HG02885 (cell line): ENCODE data around the gene STK10.

ENCODE experiments used
- ATAC-seq: cut with Tn5 transposase; IDR thresholded peaks from one replicate; pipeline ENCODE4 v1.9.1; 2021; ENCODE audit warnings: mild to moderate bottlenecking; ENCODE audit not compliant: unreplicated experiment, poor library complexity

The STK10 gene

GRCh38 chr5:172144931-172145869, 42.8 kb downstream of the STK10 start:
- no peak for ATAC-seq

- no peak for ATAC-seq
These were observed 43.7 kb downstream of the STK10 start for GRCh38 chr5:172144291-172144815.

DNA sequence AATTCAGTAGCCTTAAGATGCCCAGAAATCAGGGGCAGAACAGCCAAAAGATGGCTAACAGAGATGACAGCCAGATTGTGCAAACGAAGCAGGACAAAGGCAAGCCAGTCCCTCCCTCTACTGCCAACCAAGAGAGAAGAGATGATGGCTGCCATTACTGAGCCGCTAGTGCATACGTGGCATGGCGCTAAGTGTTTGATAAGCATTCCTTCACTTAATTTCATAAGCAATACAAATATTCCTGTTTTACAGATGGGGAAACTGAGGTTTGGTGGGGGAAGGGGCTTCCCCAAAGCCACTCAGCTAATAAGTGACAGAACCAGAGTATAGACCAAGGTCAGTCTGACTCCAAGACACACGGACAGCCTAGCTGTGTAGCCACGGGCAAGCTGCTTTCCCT, 44.1 kb downstream of the STK10 start:
- ATAC-seq, result no peak

GRCh38 chr5:172142709-172143215, 45.3 kb downstream of the STK10 start:
- no peak for ATAC-seq

GRCh38 chr5:172141949-172142319, 46.1 kb downstream of the STK10 start:
- ATAC-seq, result no peak

DNA sequence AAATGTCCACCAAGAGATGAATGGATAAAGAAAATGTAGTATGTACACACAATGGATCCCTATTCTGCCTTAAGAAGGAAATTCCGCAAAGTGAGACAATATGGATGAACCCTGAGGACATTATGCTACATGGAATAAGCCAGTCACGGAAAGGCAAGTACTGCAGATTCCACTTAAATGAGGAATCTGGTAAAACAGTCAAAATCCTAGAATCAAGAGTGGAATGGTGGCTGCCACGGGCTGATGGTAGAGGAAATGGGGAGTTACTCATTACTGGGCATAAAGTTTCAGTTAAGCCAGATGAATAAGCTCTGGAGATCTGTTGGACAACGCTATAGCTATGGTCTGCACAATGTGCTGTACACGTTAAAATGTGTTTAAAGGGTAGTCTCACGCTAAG, 47.2 kb downstream of the STK10 start:
- no peak for ATAC-seq

- ATAC-seq, result no peak
These were observed 47.9 kb downstream of the STK10 start for GRCh38 chr5:172140120-172140519.

DNA sequence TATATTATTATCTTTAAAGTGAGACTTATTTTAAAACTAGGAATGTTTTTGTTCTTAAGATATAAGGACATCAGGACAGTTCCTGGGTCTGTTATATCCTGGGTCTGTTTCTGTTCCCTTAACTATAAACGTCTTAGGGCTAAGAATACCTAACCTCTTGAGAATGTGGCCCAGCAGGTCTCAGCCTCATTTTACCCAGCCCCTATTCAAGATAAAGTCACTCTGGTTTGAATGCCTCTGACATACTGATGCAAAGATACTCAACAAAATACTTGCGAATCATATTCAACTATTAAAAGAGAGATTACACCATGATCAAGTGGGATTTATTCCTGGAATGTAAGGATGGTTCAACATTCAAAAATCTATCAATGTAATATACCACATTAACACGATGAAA, 51.0 kb downstream of the STK10 start:
- no peak for ATAC-seq

GRCh38 chr5:172133359-172134029, 54.5 kb downstream of the STK10 start:
- ATAC-seq, result no peak

DNA sequence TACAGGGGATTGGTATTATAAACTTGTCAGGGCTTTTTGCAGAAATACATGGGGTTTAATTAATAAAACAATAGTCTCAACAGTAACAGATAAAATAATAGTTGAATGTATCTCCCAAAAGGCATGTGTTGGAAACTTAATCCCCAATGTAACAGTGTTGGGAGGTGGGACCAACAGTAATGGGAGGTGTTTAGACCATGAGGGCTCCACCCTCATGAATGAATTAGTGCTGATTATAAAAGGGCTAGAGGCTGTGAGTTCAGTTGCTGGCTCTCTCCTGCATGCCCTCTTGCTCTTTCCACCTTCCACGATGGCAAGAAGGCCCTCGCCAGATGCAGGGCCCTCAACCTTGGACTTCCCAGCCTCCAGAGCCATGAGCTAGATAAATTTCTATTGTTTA, 56.3 kb downstream of the STK10 start:
- no peak for ATAC-seq

DNA sequence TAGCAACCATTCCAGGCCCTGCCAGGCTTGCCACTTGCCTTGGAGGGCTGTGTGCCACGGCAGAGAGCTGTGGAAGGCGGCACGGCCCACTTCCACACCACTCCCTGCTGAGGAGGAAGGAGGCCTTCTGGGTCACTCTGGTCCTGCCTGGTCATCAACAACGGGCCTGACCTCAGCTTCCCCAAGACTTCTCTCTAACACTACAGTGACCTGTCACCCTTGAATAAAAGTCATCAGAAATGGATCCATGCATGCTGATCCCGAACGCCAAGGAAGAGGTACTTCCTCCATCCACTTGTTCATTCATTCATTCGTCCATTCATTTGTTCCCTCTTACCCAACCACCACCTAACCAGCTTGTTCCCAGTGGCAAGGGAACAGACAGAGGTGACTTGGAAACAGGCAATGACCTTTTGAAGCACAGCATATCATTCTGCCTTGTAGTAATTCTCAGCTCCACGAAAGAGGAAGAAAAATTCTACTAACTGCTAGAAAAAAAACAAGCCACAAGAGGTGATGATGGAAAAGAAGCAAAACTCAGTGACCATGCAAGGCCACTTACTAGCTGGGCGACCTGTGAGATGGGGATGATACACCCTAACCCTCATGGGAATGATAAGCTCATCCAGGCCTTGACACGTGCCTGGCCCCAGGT, 58.6 kb downstream of the STK10 start:
- ATAC-seq, result no peak

- no peak for ATAC-seq
These were observed 60.4 kb downstream of the STK10 start for GRCh38 chr5:172127581-172127980.

GRCh38 chr5:172123269-172123692, 64.7 kb downstream of the STK10 start:
- no peak for ATAC-seq

DNA sequence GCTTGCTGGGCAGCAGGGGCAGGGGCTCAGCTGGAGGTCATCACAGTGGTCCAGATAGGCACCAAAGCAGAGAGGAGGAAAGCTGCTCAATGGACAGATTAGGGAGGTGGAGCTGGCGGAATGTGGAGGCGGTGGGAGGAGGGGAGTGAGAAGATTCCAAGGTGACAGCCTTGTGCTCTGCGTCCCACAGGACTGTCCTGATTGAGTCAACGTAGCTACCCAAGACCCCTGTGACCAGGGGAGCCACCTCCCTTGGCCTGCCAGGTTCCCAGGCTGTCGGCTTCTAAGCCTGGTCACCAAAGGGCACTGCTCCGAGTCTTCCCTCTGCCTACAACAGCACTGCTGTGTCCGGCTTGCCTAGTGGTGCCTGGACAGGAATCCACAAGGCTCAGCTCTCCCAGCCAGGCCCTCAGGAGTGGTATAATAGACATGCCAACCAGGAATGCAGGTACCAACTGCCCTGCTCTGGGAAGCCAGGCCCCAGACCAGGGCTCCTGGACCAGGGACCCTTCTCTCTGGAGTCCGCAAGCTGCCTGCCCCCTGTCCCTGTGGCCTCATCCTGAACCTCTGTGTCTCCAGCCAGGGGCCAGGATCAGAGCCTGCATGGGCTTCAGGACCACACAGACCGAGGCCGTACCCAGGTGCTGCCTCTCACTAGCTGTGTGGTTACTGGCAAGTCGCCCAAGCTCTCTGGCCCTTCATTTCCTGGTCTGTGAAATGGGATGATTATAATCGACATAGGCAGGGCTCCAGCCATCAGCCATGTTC, 67.9 kb downstream of the STK10 start:
- ATAC-seq, result no peak

- no peak for ATAC-seq
These were observed 69.1 kb downstream of the STK10 start for GRCh38 chr5:172118891-172119290.

GRCh38 chr5:172117977-172118701, 69.9 kb downstream of the STK10 start:
- no peak for ATAC-seq

DNA sequence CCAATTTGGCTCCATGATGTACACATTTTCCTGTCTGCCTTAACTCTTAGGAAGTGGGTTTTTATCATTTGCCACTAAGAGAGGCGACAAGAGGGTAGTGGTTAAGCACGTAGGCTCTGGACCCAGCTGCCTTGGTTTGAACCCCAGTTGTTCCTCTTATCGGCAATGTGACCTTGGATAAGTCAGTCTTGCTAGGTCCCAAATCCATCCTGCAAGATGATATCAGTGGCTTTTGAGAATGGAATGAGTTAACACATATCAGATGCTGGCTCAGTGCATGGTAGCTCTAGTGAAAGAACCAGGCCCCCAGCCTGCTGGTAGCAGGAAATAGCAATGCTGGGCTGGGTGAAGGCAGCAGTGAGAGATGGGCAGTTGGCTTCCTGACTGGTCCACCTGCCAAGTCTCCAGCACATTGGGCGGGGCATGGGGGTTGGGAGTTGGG, 72.5 kb downstream of the STK10 start:
- no peak for ATAC-seq

DNA sequence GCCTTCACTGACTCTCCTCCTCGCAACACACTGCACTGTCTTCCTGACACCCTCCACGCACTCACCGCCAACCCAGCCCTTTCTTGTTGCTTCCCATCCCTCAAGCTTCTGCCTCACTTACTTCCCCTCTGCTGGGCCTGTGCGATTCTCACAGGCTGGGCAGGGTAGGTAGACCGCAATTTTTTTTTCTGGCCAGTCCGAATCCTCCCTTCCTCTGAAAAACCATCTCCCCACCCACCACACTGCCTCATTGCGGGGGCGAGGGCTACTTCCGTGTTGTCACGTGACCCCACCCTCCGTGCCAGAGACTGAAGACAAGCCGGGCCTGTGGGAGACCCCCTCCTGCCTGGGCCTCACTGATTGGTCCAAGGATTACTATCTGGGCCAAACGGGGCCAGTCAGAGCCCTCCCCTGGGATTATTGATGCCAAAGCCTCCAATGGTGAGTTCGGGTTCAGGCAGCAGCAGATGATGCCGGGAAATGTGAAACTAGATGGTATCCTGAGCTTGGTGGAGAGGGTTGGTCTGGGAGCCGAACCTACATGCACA, 73.1 kb downstream of the STK10 start:
- peak; percentile 55 for ATAC-seq

GRCh38 chr5:172113036-172113435, 75.0 kb downstream of the STK10 start:
- no peak for ATAC-seq
